ENCODE measurements around the gene COL9A1.

COL9A1 gene

GRCh38 chr6:70292193-70292592 lies 10.7 kb downstream of the COL9A1 start:
- Histone ChIP-seq H3K27ac (no peak overlapping the region), H3K4me3 (no peak overlapping the region), H3K27me3 (no peaks in the 10 kb centered on the region), H3K9me3 (no peaks in the 10 kb centered on the region), H4K20me1 (no peaks in the 10 kb centered on the region), H3K9ac (no peak overlapping the region), H3K4me1 (no peaks in the 10 kb centered on the region), H3K4me2 (no peak overlapping the region), H3K36me3 (no peaks in the 10 kb centered on the region)
- no peak for TF ChIP-seq Cebpa-rat (IDR thresholded peaks at IDR 0.05)

- Histone ChIP-seq H3K4me3 (no peak overlapping the region), H4K20me1 (no peaks in the 10 kb centered on the region), H3K27me3 (no peaks in the 10 kb centered on the region), H3K4me1 (no peaks in the 10 kb centered on the region), H3K4me2 (no peak overlapping the region), H3K27ac (no peak overlapping the region), H3K9ac (no peak overlapping the region), H3K9me3 (no peaks in the 10 kb centered on the region), H3K36me3 (no peaks in the 10 kb centered on the region)
- TF ChIP-seq Cebpa-rat (IDR thresholded peaks at IDR 0.05) = no peak
Measured at GRCh38 chr6:70289299-70289698, 13.6 kb downstream of the COL9A1 start.

- Histone ChIP-seq H3K4me1 (no peaks in the 10 kb centered on the region), H4K20me1 (no peaks in the 10 kb centered on the region), H3K36me3 (no peaks in the 10 kb centered on the region), H3K27me3 (no peaks in the 10 kb centered on the region), H3K4me3 (no peak overlapping the region), H3K9ac (no peak overlapping the region), H3K27ac (no peak overlapping the region), H3K4me2 (no peak overlapping the region), H3K9me3 (peaks cover 14% of the 10 kb centered on the region)
- no peak for TF ChIP-seq Cebpa-rat (IDR thresholded peaks at IDR 0.05)
Measured at GRCh38 chr6:70286905-70287304, 16.0 kb downstream of the COL9A1 start.

GRCh38 chr6:70285201-70285600 lies 17.7 kb downstream of the COL9A1 start:
- no peaks in the 10 kb centered on the region for H3K36me3 ChIP-seq
- peaks cover 31% of the 10 kb centered on the region for H3K9me3 ChIP-seq
- no peak overlapping the region for H3K9ac ChIP-seq
- H4K20me1 ChIP-seq = no peaks in the 10 kb centered on the region
- no peak overlapping the region for H3K4me2 ChIP-seq
- no peak overlapping the region for H3K27ac ChIP-seq
- no peaks in the 10 kb centered on the region for H3K4me1 ChIP-seq
- H3K4me3 ChIP-seq = no peak overlapping the region
- H3K27me3 ChIP-seq = no peaks in the 10 kb centered on the region
- TF ChIP-seq Cebpa-rat (IDR thresholded peaks at IDR 0.05) = no peak

GRCh38 chr6:70282919-70283461 lies 19.9 kb downstream of the COL9A1 start:
- H3K27ac ChIP-seq = no peak overlapping the region
- no peak overlapping the region for H3K4me3 ChIP-seq
- no peak for TF ChIP-seq Cebpa-rat (IDR thresholded peaks at IDR 0.05)
- no peaks in the 10 kb centered on the region for H4K20me1 ChIP-seq
- H3K9me3 ChIP-seq = peaks cover 33% of the 10 kb centered on the region
- H3K4me2 ChIP-seq = no peak overlapping the region
- no peaks in the 10 kb centered on the region for H3K4me1 ChIP-seq
- no peaks in the 10 kb centered on the region for H3K36me3 ChIP-seq
- no peak overlapping the region for H3K9ac ChIP-seq
- no peaks in the 10 kb centered on the region for H3K27me3 ChIP-seq

- Histone ChIP-seq H3K9me3 (peaks cover 33% of the 10 kb centered on the region), H3K4me1 (no peaks in the 10 kb centered on the region), H3K4me2 (no peak overlapping the region), H3K27me3 (no peaks in the 10 kb centered on the region), H3K4me3 (no peak overlapping the region), H4K20me1 (no peaks in the 10 kb centered on the region), H3K36me3 (no peaks in the 10 kb centered on the region), H3K9ac (no peak overlapping the region), H3K27ac (no peak overlapping the region)
- TF ChIP-seq Cebpa-rat (IDR thresholded peaks at IDR 0.05) = no peak
Measured at GRCh38 chr6:70282312-70282918, 20.5 kb downstream of the COL9A1 start.

GRCh38 chr6:70281923-70282311 lies 21.0 kb downstream of the COL9A1 start:
- Histone ChIP-seq H3K27ac (no peak overlapping the region), H3K9ac (no peak overlapping the region), H3K4me3 (no peak overlapping the region), H4K20me1 (no peaks in the 10 kb centered on the region), H3K36me3 (no peaks in the 10 kb centered on the region), H3K4me1 (no peaks in the 10 kb centered on the region), H3K9me3 (peaks cover 33% of the 10 kb centered on the region), H3K27me3 (no peaks in the 10 kb centered on the region), H3K4me2 (no peak overlapping the region)
- no peak for TF ChIP-seq Cebpa-rat (IDR thresholded peaks at IDR 0.05)

GRCh38 chr6:70280400-70280853 lies 22.5 kb downstream of the COL9A1 start:
- Histone ChIP-seq H3K9me3 (peaks cover 33% of the 10 kb centered on the region), H3K27ac (no peak overlapping the region), H3K36me3 (no peaks in the 10 kb centered on the region), H3K4me1 (no peaks in the 10 kb centered on the region), H3K4me3 (no peak overlapping the region), H4K20me1 (no peaks in the 10 kb centered on the region), H3K27me3 (no peaks in the 10 kb centered on the region), H3K4me2 (no peak overlapping the region), H3K9ac (no peak overlapping the region)
- TF ChIP-seq Cebpa-rat (IDR thresholded peaks at IDR 0.05) = no peak

GRCh38 chr6:70277470-70277869 lies 25.4 kb downstream of the COL9A1 start:
- no peaks in the 10 kb centered on the region for H3K4me1 ChIP-seq
- H3K4me2 ChIP-seq = no peak overlapping the region
- TF ChIP-seq Cebpa-rat (IDR thresholded peaks at IDR 0.05) = no peak
- no peaks in the 10 kb centered on the region for H3K36me3 ChIP-seq
- H3K4me3 ChIP-seq = no peak overlapping the region
- H3K27me3 ChIP-seq = no peaks in the 10 kb centered on the region
- H3K9ac ChIP-seq = no peak overlapping the region
- H3K27ac ChIP-seq = no peak overlapping the region
- H3K9me3 ChIP-seq = peaks cover 24% of the 10 kb centered on the region
- no peaks in the 10 kb centered on the region for H4K20me1 ChIP-seq

- H3K4me3 ChIP-seq = no peak overlapping the region
- H3K27me3 ChIP-seq = no peaks in the 10 kb centered on the region
- no peaks in the 10 kb centered on the region for H4K20me1 ChIP-seq
- H3K4me1 ChIP-seq = no peaks in the 10 kb centered on the region
- no peak for TF ChIP-seq Cebpa-rat (IDR thresholded peaks at IDR 0.05)
- no peak overlapping the region for H3K27ac ChIP-seq
- H3K4me2 ChIP-seq = no peak overlapping the region
- no peaks in the 10 kb centered on the region for H3K36me3 ChIP-seq
- no peak overlapping the region for H3K9ac ChIP-seq
- no peaks in the 10 kb centered on the region for H3K9me3 ChIP-seq
Measured at GRCh38 chr6:70274338-70274737, 28.5 kb downstream of the COL9A1 start.

- H3K27ac ChIP-seq = no peak overlapping the region
- no peaks in the 10 kb centered on the region for H3K27me3 ChIP-seq
- H3K4me2 ChIP-seq = no peak overlapping the region
- no peak overlapping the region for H3K9ac ChIP-seq
- H3K36me3 ChIP-seq = no peaks in the 10 kb centered on the region
- no peak for TF ChIP-seq Cebpa-rat (IDR thresholded peaks at IDR 0.05)
- H3K4me1 ChIP-seq = no peaks in the 10 kb centered on the region
- H4K20me1 ChIP-seq = no peaks in the 10 kb centered on the region
- no peak overlapping the region for H3K4me3 ChIP-seq
- H3K9me3 ChIP-seq = no peaks in the 10 kb centered on the region
Measured at GRCh38 chr6:70272071-70272470, 30.8 kb downstream of the COL9A1 start.
